CD14-positive monocyte (primary cell): ENCODE data around the gene ARHGAP21. TPM values are rescaled to one million over a fixed set of nuclear protein-coding genes. Genes with fewer than 3 reads are reported as not detected.

Source experiments
- DNase-seq, 3 donors: peaks; one replicate each; pipeline ENCODE4 v3.0.0-alpha.2; 2011 to 2022
- H2AFZ ChIP-seq: 2 replicates; pipeline ENCODE4 v1.6.0; 2012; ENCODE audit warnings: mild to moderate bottlenecking, low read depth, low read length, inconsistent platforms; ENCODE audit not compliant: insufficient read depth, poor library complexity, severe bottlenecking
- H3K27ac ChIP-seq, 2 donors: 1 replicate in 1 of 2; 2 replicates in 1 of 2; pipeline ENCODE4 v1.5.1; 2012 to 2013; ENCODE audit warnings: low read length in 2 of 2, control low read depth in 1 of 2, inconsistent platforms in 1 of 2, low read depth in 1 of 2, mild to moderate bottlenecking in 1 of 2
- H3K27me3 ChIP-seq, 2 donors: one replicate each; pipeline versions ENCODE4 v1.6.0 to v1.6.1; 2011 to 2013; ENCODE audit warnings: low read length in 2 of 2; ENCODE audit not compliant: control insufficient read depth in 2 of 2, insufficient read depth in 2 of 2
- H3K36me3 ChIP-seq, 2 donors: replicated peaks in 1 of 2; 1 replicate in 1 of 2; 2 replicates in 1 of 2; pipeline versions ENCODE4 v1.5.1 to v1.6.1; 2012 to 2013; ENCODE audit warnings: low read length in 2 of 2, control low read depth in 1 of 2, inconsistent platforms in 1 of 2, mild to moderate bottlenecking in 1 of 2; ENCODE audit not compliant: insufficient read depth in 2 of 2, control insufficient read depth in 1 of 2
- H3K4me1 ChIP-seq, 2 donors: 1 replicate in 1 of 2; 2 replicates in 1 of 2; pipeline versions ENCODE4 v1.5.1 to v1.6.1; 2012 to 2013; ENCODE audit warnings: low read length in 2 of 2, control low read depth in 1 of 2, inconsistent platforms in 1 of 2, mild to moderate bottlenecking in 1 of 2, moderate library complexity in 1 of 2; ENCODE audit not compliant: insufficient read depth in 2 of 2, control insufficient read depth in 1 of 2
- H3K4me2 ChIP-seq: replicated peaks from 2 replicates; pipeline ENCODE3; 2012; ENCODE audit warnings: low read length, moderate library complexity, mild to moderate bottlenecking; ENCODE audit not compliant: poor library complexity, severe bottlenecking; ENCODE audit errors: extremely low read depth
- H3K4me3 ChIP-seq, 3 experiments: fragments of 200-600 bp in 1 of 3; sonication (generic) in 1 of 3; replicated peaks in 1 of 3; 1 replicate in 2 of 3; 2 replicates in 1 of 3; pipeline ENCODE4 v1.5.1; 2011 to 2013; ENCODE audit warnings: low read length in 3 of 3, mild to moderate bottlenecking in 3 of 3, control low read depth in 2 of 3, low read depth in 2 of 3, inconsistent platforms in 1 of 3, moderate library complexity in 1 of 3
- H3K79me2 ChIP-seq: 2 replicates; pipeline ENCODE4 v1.6.0; 2012; ENCODE audit warnings: mild to moderate bottlenecking, control low read depth, inconsistent platforms, low read length, moderate library complexity; ENCODE audit not compliant: insufficient read depth
- H3K9ac ChIP-seq: 2 replicates; pipeline ENCODE4 v1.6.0; 2017; ENCODE audit warnings: low read length, mild to moderate bottlenecking; ENCODE audit not compliant: insufficient read depth, poor library complexity, severe bottlenecking
- H3K9me3 ChIP-seq, 2 donors: replicated peaks in 1 of 2; 1 replicate in 1 of 2; 2 replicates in 1 of 2; pipeline versions ENCODE4 v1.5.1 to v1.6.1; 2012 to 2013; ENCODE audit warnings: low read length in 2 of 2, control low read depth in 1 of 2; ENCODE audit not compliant: control insufficient read depth in 1 of 2, insufficient read depth in 1 of 2
- H4K20me1 ChIP-seq: 2 replicates; pipeline ENCODE4 v1.6.0; 2012; ENCODE audit warnings: mild to moderate bottlenecking, low read length, control low read depth, moderate library complexity; ENCODE audit not compliant: insufficient read depth
- H3K27ac Mint-ChIP-seq, 7 donors: one replicate each; pipeline ENCODE4 v1.8.0; 2020; ENCODE audit warnings: mild to moderate bottlenecking in 7 of 7, mixed read lengths in 7 of 7, moderate library complexity in 6 of 7, inconsistent platforms in 2 of 7
- H3K27me3 Mint-ChIP-seq, 3 donors: one replicate each; pipeline ENCODE4 v1.8.0; 2021 to 2022; ENCODE audit warnings: low read depth in 3 of 3, mild to moderate bottlenecking in 3 of 3, mixed read lengths in 3 of 3, moderate library complexity in 3 of 3, inconsistent platforms in 1 of 3
- H3K36me3 Mint-ChIP-seq, 2 donors: one replicate each; pipeline ENCODE4 v1.8.0; 2020; ENCODE audit warnings: mixed read lengths in 2 of 2, inconsistent platforms in 1 of 2, mild to moderate bottlenecking in 1 of 2
- H3K4me1 Mint-ChIP-seq: one replicate; pipeline ENCODE4 v1.8.0; 2020; ENCODE audit warnings: mild to moderate bottlenecking, mixed read lengths
- H3K4me3 Mint-ChIP-seq, 2 donors: one replicate each; pipeline ENCODE4 v1.8.0; 2020; ENCODE audit warnings: mild to moderate bottlenecking in 2 of 2, mixed read lengths in 2 of 2, moderate library complexity in 1 of 2
- H3K9me3 Mint-ChIP-seq, 7 donors: one replicate each; pipeline ENCODE4 v1.8.0; 2020 to 2022; ENCODE audit warnings: mixed read lengths in 7 of 7, mild to moderate bottlenecking in 6 of 7, moderate library complexity in 6 of 7, inconsistent platforms in 2 of 7
- WGBS: methylation state at CpG from one replicate; pipeline ENCODE4 v1.1.5; 2013; ENCODE audit warnings: missing lambda C conversion rate; ENCODE audit not compliant: insufficient coverage; 5-methylcytosine and 5-hydroxymethylcytosine counted together
- intact Hi-C, 2 donors: fragments of 100-400 bp; cut with micrococcal nuclease; formaldehyde crosslinking; loops; one replicate each; pipeline versions ENCODE4 v1.15.0 to v1.15.1; 2023
- polyA plus RNA-seq, 3 donors: library from polyadenylated mRNA; depleted of rRNA in 1 of 3; unstranded in 2 of 3; stranded (reverse) in 1 of 3; fragments of 300-500 nt in 2 of 3; fragments of >200 nt in 1 of 3; fragmentation: Illumina TruSeq in 2 of 3; gene quantifications; 1 replicate in 2 of 3; 2 replicates in 1 of 3; pipeline ENCODE4 v1.2.3, GENCODE V29; 2012 to 2021
- TF ChIP-seq, protein P1 (sequence below): fragments of 200-600 bp; IDR thresholded peaks from one replicate; pipeline ENCODE4 v1.8.0; 2022; ENCODE audit warnings: antibody characterized with exemption, mild to moderate bottlenecking

Gene ARHGAP21
- polyA plus RNA-seq, 3 donors = 2.1 to 20.0 (median 3.4) TPM

DNA sequence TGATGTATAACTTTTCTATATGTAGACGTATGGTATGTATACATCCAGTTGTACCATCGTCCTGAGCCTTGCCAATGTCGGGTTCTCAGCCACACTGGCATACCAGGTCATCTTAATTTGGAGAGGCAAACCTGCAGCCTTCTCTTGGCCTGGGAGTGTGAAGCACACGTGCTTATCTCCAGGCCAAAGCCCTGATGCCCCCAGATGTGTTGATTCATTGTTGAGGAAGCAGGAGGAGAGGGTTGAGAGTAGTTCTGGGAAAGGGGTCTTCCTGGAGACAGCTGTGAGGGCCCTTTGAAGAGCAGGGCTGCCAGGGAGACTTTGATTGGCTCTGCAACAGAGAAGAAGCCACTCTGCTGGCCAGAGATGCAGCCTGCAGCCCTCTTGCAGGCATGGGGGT is 155.6 kb downstream of the ARHGAP21 start:
- no peak overlapping the region for H2AFZ ChIP-seq
- 89% methylated on average over 4 of the region's 4 CpGs for WGBS
- no peak overlapping the region for H3K27ac Mint-ChIP-seq

GRCh38 chr10:24561453-24561852 is 162.2 kb downstream of the ARHGAP21 start:
- Histone ChIP-seq H3K9me3 (no peaks in the 10 kb centered on the region), H3K27ac (no peak overlapping the region), H3K79me2 (no peaks in the 10 kb centered on the region), H3K36me3 (no peaks in the 10 kb centered on the region), H2AFZ (no peak overlapping the region), H3K9ac (no peak overlapping the region), H3K27me3 (no peaks in the 10 kb centered on the region), H3K4me1 (no peaks in the 10 kb centered on the region), H3K4me3 (no peak overlapping the region), H4K20me1 (no peaks in the 10 kb centered on the region), H3K4me2 (no peak overlapping the region)
- H3K27me3 Mint-ChIP-seq = peaks cover 1 to 5% (median 2%) of the 10 kb centered on the region in 3 donors
- intact Hi-C loops = no loop called here
- H3K4me1 Mint-ChIP-seq = peaks cover 3% of the 10 kb centered on the region
- WGBS = no CpG with 5 or more reads among the region's 3 CpGs
- TF ChIP-seq, protein P1, sequence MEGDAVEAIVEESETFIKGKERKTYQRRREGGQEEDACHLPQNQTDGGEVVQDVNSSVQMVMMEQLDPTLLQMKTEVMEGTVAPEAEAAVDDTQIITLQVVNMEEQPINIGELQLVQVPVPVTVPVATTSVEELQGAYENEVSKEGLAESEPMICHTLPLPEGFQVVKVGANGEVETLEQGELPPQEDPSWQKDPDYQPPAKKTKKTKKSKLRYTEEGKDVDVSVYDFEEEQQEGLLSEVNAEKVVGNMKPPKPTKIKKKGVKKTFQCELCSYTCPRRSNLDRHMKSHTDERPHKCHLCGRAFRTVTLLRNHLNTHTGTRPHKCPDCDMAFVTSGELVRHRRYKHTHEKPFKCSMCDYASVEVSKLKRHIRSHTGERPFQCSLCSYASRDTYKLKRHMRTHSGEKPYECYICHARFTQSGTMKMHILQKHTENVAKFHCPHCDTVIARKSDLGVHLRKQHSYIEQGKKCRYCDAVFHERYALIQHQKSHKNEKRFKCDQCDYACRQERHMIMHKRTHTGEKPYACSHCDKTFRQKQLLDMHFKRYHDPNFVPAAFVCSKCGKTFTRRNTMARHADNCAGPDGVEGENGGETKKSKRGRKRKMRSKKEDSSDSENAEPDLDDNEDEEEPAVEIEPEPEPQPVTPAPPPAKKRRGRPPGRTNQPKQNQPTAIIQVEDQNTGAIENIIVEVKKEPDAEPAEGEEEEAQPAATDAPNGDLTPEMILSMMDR = no peak
- DNase-seq = no peak
- peaks cover 0 to 5% (median 1%) of the 10 kb centered on the region in 7 donors for H3K9me3 Mint-ChIP-seq
- H3K36me3 Mint-ChIP-seq = no peaks in the 10 kb centered on the region
- H3K27ac Mint-ChIP-seq = no peak overlapping the region
- H3K4me3 Mint-ChIP-seq = no peak overlapping the region

More for the DNA sequence above, 155.6 kb downstream of the ARHGAP21 start:
- Histone ChIP-seq H3K27me3 (no peaks in the 10 kb centered on the region), H4K20me1 (no peaks in the 10 kb centered on the region), H3K9ac (no peak overlapping the region), H3K4me2 (no peak overlapping the region), H3K27ac (no peak overlapping the region), H3K36me3 (no peaks in the 10 kb centered on the region), H3K9me3 (no peaks in the 10 kb centered on the region), H3K79me2 (no peaks in the 10 kb centered on the region), H3K4me3 (no peak overlapping the region), H3K4me1 (no peaks in the 10 kb centered on the region)
- no peaks in the 10 kb centered on the region for H3K4me1 Mint-ChIP-seq
- H3K4me3 Mint-ChIP-seq = no peak overlapping the region
- no peaks in the 10 kb centered on the region for H3K36me3 Mint-ChIP-seq
- peaks cover 1 to 2% (median 2%) of the 10 kb centered on the region in 3 donors for H3K27me3 Mint-ChIP-seq
- intact Hi-C loops = no loop called here
- H3K9me3 Mint-ChIP-seq = peaks cover 0 to 7% (median 5%) of the 10 kb centered on the region in 7 donors
- DNase-seq = no peak
- TF ChIP-seq, protein P1 = no peak
